NCI-H1417 (cell line): Measurements from ENCODE around the gene SLC46A2.

Experiments used
- DNase-seq, 3 experiments: peaks; one replicate each; lab custom pipeline; 2025; lab: John Stamatoyannopoulos, UW

The SLC46A2 gene

GRCh38 chr9:112858005-112858404 is 32.7 kb downstream of the SLC46A2 start:
- DNase-seq = no peak

GRCh38 chr9:112856843-112857242 is 33.8 kb downstream of the SLC46A2 start:
- no peak for DNase-seq

- no peak for DNase-seq
These were observed 34.5 kb downstream of the SLC46A2 start for GRCh38 chr9:112856200-112856599.

- no peak for DNase-seq
These were observed 36.0 kb downstream of the SLC46A2 start for GRCh38 chr9:112854657-112855056.

GRCh38 chr9:112853882-112854585 is 36.6 kb downstream of the SLC46A2 start:
- no peak for DNase-seq

GRCh38 chr9:112852741-112853504 is 37.8 kb downstream of the SLC46A2 start:
- no peak for DNase-seq

GRCh38 chr9:112850840-112851239 is 39.8 kb downstream of the SLC46A2 start:
- no peak for DNase-seq

- no peak for DNase-seq
These were observed 41.2 kb downstream of the SLC46A2 start for GRCh38 chr9:112849363-112849922.

GRCh38 chr9:112848316-112849151 is 42.1 kb downstream of the SLC46A2 start:
- DNase-seq = no peak

GRCh38 chr9:112846528-112847488 is 43.9 kb downstream of the SLC46A2 start:
- no peak for DNase-seq

- peak in 2 of 3 experiments; percentile 41 to 64 for DNase-seq
These were observed 45.7 kb downstream of the SLC46A2 start for GRCh38 chr9:112844771-112845542.

GRCh38 chr9:112842555-112842954 is 48.1 kb downstream of the SLC46A2 start:
- no peak for DNase-seq

GRCh38 chr9:112841261-112841660 is 49.4 kb downstream of the SLC46A2 start:
- DNase-seq = peak in 2 of 3 experiments; percentile 18 to 58

GRCh38 chr9:112839331-112839730 is 51.3 kb downstream of the SLC46A2 start:
- no peak for DNase-seq

GRCh38 chr9:112838342-112838741 is 52.3 kb downstream of the SLC46A2 start:
- no peak for DNase-seq

- DNase-seq = peak; percentile 15 to 44 (median 18)
These were observed 54.3 kb downstream of the SLC46A2 start for GRCh38 chr9:112836394-112836793.

- no peak for DNase-seq
These were observed 57.6 kb downstream of the SLC46A2 start for GRCh38 chr9:112833081-112833480.

- no peak for DNase-seq
These were observed 58.7 kb downstream of the SLC46A2 start for GRCh38 chr9:112831969-112832368.

GRCh38 chr9:112831281-112831851 is 59.3 kb downstream of the SLC46A2 start:
- peak in 1 of 3 experiments; percentile 50 for DNase-seq
